Esophagus (tissue), 2 donors: ENCODE data around the gene FRMD3. TPM values are rescaled to one million over a fixed set of nuclear protein-coding genes. Genes with fewer than 3 reads are reported as not detected.

ENCODE experiments used
- H3K27ac ChIP-seq, 2 donors: one replicate each; pipeline ENCODE4 v1.5.1; 2013; ENCODE audit warnings: low read depth in 2 of 2, mild to moderate bottlenecking in 2 of 2, inconsistent platforms in 1 of 2, low read length in 1 of 2, moderate library complexity in 1 of 2
- H3K27me3 ChIP-seq, 2 donors: one replicate each; pipeline ENCODE4 v1.6.1; 2013; ENCODE audit warnings: low read length in 2 of 2, control low read depth in 1 of 2, mild to moderate bottlenecking in 1 of 2; ENCODE audit not compliant: insufficient read depth in 2 of 2, control insufficient read depth in 1 of 2
- H3K36me3 ChIP-seq, 2 donors: one replicate each; pipeline ENCODE4 v1.6.1; 2013; ENCODE audit warnings: low read length in 1 of 2; ENCODE audit not compliant: control insufficient read depth in 2 of 2, insufficient read depth in 2 of 2
- H3K4me1 ChIP-seq, 2 donors: one replicate each; pipeline ENCODE4 v1.6.1; 2013; ENCODE audit warnings: low read length in 1 of 2; ENCODE audit not compliant: control insufficient read depth in 2 of 2, insufficient read depth in 2 of 2
- H3K4me3 ChIP-seq, 2 donors: one replicate each; pipeline ENCODE4 v1.5.1; 2013; ENCODE audit warnings: low read length in 2 of 2, mild to moderate bottlenecking in 2 of 2, low read depth in 1 of 2, moderate library complexity in 1 of 2
- H3K9me3 ChIP-seq, 2 donors: one replicate each; pipeline ENCODE4 v1.6.1; 2013; ENCODE audit warnings: mild to moderate bottlenecking in 2 of 2, low read depth in 1 of 2, low read length in 1 of 2, moderate library complexity in 1 of 2; ENCODE audit not compliant: control insufficient read depth in 2 of 2, insufficient read depth in 1 of 2
- WGBS, 2 donors: extraction: QIAGEN DNeasy Blood & Tissue Kit; methylation state at CpG; one replicate each; pipeline ENCODE4 v1.1.7; 2013; 5-methylcytosine and 5-hydroxymethylcytosine counted together
- polyA plus RNA-seq, 2 donors: library from polyadenylated mRNA; stranded (reverse); fragments of 200-250 nt; gene quantifications; one replicate each; pipeline ENCODE4 v1.2.3, GENCODE V29; 2013
- donor health status: healthy with polysubstance abuse.
- donor health status: Bipolar disorder and iron deficiency.

Gene FRMD3
- polyA plus RNA-seq, 2 donors: 0.20 to 0.26 TPM

DNA sequence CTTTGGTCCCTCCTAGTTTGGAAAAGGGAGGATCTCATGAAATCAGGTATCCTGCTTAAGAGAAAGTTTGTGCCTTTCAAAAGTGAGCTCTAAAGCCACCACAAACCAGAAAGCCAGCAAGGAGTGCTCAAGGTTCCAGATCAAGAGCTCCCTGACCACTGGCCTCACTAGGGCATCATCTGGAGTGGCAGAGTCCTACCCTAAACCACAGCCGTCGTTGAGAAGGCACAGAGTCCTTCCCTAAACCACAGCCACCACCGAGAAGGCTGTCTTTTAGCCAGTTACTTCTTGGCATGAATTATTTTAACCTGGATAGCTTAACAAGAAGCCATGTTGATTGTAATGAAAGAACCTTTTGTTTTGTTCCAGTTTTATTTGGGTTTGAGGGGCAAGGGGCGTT is 102.9 kb downstream of the FRMD3 start:
- no peaks in the 10 kb centered on the region for H3K27me3 ChIP-seq
- no peaks in the 10 kb centered on the region for H3K9me3 ChIP-seq
- no peak overlapping the region for H3K4me3 ChIP-seq
- no peak overlapping the region for H3K27ac ChIP-seq
- 86 to 87% methylated on average over 4 of the region's 4 CpGs for WGBS, 2 donors
- no peaks in the 10 kb centered on the region for H3K36me3 ChIP-seq
- peaks cover 0 to 5% of the 10 kb centered on the region in 2 donors for H3K4me1 ChIP-seq

DNA sequence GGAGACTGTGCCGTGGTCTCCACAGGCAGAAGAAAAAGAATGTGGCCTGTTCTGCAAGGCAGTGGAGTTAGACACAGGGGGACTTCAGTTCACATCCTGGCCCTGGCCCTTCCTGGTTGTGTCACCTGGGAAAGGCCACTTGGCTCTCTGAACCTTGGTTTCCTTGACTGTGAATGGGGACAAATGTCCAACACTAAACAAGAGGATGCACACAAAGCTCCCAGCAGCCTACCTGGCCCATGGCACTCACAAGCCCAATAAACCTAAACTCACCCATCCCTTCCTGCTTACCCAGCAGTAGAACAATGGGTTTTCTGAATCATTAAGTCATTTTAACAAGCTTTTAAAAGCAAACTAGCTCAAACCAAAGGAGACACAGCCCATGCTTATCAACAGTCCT is 103.9 kb downstream of the FRMD3 start:
- 94 to 100% methylated on average over 1 of the region's 1 CpG for WGBS, 2 donors
- H3K9me3 ChIP-seq: no peaks in the 10 kb centered on the region
- H3K27me3 ChIP-seq: no peaks in the 10 kb centered on the region
- no peak overlapping the region for H3K27ac ChIP-seq
- no peaks in the 10 kb centered on the region for H3K36me3 ChIP-seq
- H3K4me3 ChIP-seq: no peak overlapping the region
- peaks cover 0 to 5% of the 10 kb centered on the region in 2 donors for H3K4me1 ChIP-seq

DNA sequence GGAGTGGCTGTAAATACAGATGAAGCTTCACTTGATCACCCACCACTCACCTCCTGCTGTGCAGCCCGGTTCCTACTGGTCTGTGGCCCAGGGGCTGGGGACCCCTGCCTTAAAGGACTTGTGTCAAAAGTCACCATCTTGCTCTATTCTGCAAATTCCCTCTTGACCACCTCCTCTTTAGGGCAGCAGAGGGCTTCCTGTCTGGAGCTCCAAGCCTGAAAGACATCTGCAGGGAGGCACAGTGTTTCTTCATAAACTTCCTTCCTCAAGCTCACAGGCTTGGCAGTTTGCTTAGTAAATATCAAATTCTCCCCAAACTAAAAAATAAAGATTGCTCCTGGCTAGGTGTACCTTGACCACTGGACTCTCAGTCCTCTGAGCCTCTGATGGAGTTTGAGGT is 104.4 kb downstream of the FRMD3 start:
- Histone ChIP-seq H3K27ac (no peak overlapping the region), H3K36me3 (no peaks in the 10 kb centered on the region)

DNA sequence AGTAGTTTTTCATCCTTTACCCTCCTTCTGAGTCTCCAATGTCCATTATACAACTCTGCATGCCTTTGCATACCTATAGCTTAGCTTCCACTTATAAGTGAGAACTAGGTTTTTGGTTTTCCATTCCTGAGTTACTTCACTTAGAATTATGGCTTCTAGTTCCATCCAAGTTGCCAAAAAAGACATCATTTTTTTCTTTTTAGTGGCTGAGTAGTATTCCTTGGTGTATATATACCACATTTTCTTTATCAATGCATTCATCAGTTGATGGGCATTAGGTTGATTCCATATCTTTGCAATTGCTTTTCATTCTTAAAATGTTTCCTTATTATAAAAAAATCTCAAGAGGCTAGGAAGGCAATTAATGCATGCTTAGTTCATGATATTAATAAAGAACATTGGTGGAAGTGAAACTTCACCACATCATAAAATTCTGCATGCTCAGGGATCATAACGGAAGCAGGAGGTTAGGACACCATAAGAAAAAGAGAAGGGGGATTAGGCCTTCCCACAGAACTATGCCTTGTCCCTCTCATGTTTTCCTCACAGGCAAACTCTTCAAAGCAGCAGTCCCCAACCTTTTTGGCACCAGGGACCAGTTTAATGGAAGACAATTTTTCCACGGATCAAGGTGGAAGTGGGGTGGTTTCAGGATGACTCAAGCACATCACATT is 105.2 kb downstream of the FRMD3 start:
- Histone ChIP-seq H3K4me1 (peaks cover 0 to 5% of the 10 kb centered on the region in 2 donors), H3K9me3 (no peaks in the 10 kb centered on the region), H3K36me3 (no peaks in the 10 kb centered on the region), H3K4me3 (no peak overlapping the region), H3K27me3 (no peaks in the 10 kb centered on the region), H3K27ac (no peak overlapping the region)
- WGBS, 2 donors: 85 to 92% methylated on average over 2 of the region's 2 CpGs

More for the DNA sequence above, 104.4 kb downstream of the FRMD3 start:
- WGBS, 2 donors: 92 to 100% methylated on average over 1 of the region's 1 CpG
- no peak overlapping the region for H3K4me3 ChIP-seq
- H3K9me3 ChIP-seq: no peaks in the 10 kb centered on the region
- no peaks in the 10 kb centered on the region for H3K27me3 ChIP-seq
- H3K4me1 ChIP-seq: peaks cover 0 to 5% of the 10 kb centered on the region in 2 donors

DNA sequence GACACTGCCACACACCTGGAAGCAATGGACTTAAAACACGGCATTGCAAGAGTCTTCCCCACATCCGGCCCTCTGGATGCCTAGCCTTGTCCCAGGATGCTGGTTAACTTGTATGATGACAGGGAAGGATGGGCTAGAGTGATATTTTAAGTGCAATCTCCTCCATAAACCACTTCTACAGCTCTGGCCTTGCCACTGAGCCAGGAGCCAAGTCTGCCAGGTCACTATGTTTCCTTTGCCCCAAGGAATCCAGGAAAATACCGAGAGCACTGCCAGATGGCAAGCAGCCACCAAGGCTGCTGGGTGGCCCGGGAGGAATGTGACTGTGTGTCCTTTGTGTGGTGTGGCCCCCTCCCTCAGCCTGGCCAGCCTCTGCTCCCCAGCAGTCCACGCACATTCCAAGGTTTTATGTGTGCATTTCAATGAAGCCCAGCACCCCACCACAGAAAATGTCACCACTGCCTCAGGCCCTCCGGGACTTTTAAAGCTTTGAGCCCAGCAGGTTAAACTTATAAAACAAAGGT is 106.0 kb downstream of the FRMD3 start:
- Histone ChIP-seq H3K36me3 (no peaks in the 10 kb centered on the region), H3K27ac (no peak overlapping the region), H3K9me3 (no peaks in the 10 kb centered on the region), H3K4me1 (peaks cover 0 to 3% of the 10 kb centered on the region in 2 donors), H3K4me3 (no peak overlapping the region), H3K27me3 (no peaks in the 10 kb centered on the region)
- 35 to 36% methylated on average over 6 of the region's 6 CpGs for WGBS, 2 donors

DNA sequence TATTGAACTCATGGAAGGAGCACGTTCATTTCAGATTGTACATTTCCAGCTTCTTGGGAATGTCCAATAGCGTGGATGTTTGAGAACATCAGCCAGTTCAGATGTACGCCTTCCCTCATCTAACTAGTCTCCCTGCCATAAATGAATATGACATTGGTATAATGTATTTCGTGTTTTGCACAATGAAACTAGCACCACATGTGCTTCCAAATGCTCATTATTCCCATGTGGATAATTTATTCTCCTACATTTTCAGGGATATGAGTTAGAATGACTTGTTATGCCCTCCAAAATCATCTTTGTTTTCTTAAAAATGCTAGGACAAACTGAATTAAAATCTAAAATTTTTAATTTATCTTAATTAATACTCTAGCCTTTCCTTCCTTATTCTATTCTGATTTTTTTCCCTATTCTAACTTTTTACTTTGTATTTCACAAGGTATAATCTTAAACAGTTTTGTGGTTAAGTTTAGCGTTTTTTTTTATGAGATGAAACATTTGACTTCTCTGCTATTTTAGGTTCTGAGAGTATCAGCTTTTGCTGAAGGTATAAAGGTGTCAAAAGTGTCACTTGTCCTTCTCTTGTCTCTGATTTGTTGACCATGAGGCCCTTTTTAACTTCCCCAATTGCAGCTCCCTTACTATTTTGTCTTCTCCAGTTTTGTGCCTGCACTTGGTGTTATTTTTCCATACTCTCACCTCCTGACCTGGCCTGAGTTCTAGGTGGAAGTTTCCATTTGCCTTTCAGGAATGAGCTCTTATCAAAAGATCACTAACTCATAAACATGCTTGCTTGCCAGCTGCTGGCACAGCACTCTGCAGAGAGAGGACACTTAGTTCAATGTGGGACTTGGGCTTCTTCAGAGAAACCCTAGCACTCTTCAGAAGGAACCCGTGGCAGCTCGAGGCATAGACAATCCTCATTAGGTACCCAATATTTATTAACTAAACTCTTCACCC is 106.8 kb downstream of the FRMD3 start:
- Histone ChIP-seq H3K27ac (no peak overlapping the region), H3K36me3 (no peaks in the 10 kb centered on the region), H3K4me3 (no peak overlapping the region), H3K4me1 (peaks cover 0 to 3% of the 10 kb centered on the region in 2 donors), H3K9me3 (no peaks in the 10 kb centered on the region), H3K27me3 (no peaks in the 10 kb centered on the region)
- WGBS, 2 donors: 72% methylated on average over 7 of the region's 7 CpGs

DNA sequence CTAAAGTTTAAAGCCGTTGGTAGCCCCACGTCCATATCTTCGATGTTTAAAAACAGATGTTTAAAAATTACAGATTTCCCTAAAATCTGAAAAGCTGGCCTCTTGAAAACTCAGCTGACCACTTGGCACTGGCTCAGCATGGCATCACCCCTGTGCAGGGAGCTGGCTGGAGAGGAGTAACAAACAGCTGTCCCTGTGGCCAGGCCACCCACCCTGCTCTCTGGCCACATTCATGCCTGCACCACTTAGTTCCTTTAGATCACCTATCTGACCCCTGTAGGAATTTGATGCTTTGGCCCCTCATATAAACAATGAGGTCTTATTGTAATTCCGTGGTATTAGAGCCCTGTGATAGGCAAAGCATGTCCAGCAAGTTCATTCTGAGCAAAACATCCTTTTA is 107.5 kb downstream of the FRMD3 start:
- no peaks in the 10 kb centered on the region for H3K27me3 ChIP-seq
- 75 to 77% methylated on average over 4 of the region's 4 CpGs for WGBS, 2 donors
- H3K4me3 ChIP-seq: no peak overlapping the region
- no peaks in the 10 kb centered on the region for H3K9me3 ChIP-seq
- no peak overlapping the region for H3K27ac ChIP-seq
- H3K4me1 ChIP-seq: peaks cover 0 to 3% of the 10 kb centered on the region in 2 donors
- H3K36me3 ChIP-seq: no peaks in the 10 kb centered on the region

DNA sequence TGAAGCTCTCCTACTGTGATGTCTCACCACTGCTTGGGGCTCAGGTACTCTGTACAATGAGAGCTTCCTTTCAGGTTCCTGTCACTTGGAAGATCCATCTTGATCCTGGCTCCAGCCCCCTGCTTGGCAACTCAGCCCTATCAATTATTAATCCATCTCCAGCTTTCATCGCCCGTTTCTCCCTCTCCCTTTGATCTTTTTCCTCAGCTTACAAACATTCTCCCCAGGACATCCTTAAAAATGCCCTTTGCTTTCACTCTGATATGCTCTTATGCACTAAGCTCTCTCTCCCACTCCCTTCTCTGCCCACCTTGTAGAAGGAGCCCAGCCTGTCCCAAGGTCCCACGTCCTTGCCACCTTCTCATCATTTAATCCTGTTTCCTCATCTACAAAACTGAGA is 109.0 kb downstream of the FRMD3 start:
- Histone ChIP-seq H3K4me3 (no peak overlapping the region), H3K27me3 (no peaks in the 10 kb centered on the region), H3K9me3 (no peaks in the 10 kb centered on the region), H3K36me3 (no peaks in the 10 kb centered on the region), H3K4me1 (peaks cover 0 to 3% of the 10 kb centered on the region in 2 donors), H3K27ac (no peak overlapping the region)
- 54 to 71% methylated on average over 3 of the region's 3 CpGs for WGBS, 2 donors

DNA sequence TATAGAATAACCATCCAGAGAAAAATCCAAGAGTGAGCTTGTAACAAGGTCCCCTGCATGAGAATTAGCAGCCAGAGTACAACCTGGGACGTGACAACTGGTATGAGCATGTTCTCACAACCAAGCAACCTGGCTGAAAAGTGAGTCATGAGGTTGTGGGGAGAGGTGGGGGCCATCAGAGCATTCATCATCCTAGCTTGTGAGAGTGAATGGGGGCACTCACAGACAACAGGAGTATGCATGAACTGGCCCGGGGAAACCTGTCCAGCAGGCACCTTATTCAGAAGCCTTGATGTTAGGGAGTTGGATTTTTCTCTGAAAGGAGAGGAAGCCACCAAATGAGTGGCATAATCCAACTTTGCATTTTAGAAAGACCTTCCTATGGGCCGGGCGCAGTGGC is 113.0 kb downstream of the FRMD3 start:
- H3K9me3 ChIP-seq: no peaks in the 10 kb centered on the region
- H3K4me1 ChIP-seq: no peaks in the 10 kb centered on the region
- WGBS, 2 donors: 60 to 73% methylated on average over 4 of the region's 4 CpGs
- no peak overlapping the region for H3K27ac ChIP-seq
- no peaks in the 10 kb centered on the region for H3K36me3 ChIP-seq
- H3K27me3 ChIP-seq: no peaks in the 10 kb centered on the region
- H3K4me3 ChIP-seq: no peak overlapping the region
